ENCODE measurements around the gene CCDC7.

DNA sequence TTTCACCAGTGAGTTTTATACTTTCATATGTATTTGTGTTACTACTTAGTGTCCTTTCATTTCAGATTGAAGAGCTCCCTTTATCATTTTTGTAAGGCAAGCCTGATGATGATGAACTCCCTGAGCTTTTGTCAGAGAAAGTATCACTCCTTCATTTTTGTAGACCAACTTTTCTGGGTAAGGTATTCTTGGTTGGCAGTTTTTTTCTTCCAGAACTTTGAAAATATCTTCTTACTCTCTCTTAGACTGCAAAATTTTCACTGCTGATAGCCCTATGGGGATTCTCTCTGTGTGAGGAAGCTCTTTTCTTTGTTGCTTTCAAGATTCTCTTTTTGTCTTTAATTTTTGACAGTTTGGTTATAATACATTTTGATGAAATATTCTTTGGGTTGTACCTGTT is 35.7 kb downstream of the CCDC7 start:
- no peak for TF ChIP-seq ASH2L (IDR thresholded peaks at IDR 0.05; ENCODE audit: borderline replicate concordance, low read depth)
- TF ChIP-seq FOS (IDR thresholded peaks at IDR 0.05; ENCODE audit: borderline replicate concordance, extremely low read depth, insufficient read length), result no peak
